ENCODE data around the gene TSKU. TPM values are rescaled to one million over a fixed set of nuclear protein-coding genes. Genes with fewer than 3 reads are reported as not detected.
A peak's percentile ranks its signal among the peaks of the same experiment; 100 is the strongest.

The TSKU gene
- total RNA-seq, 1 donor from 2014 or later: 16.3 TPM

- peaks cover 74% of the 10 kb centered on the region for H3K4me1 ChIP-seq
- intact Hi-C loops (cut with DNase I): no loop called here
- H3K27ac ChIP-seq: peak overlapping the region; percentile 73
Measured at GRCh38 chr11:76835928-76836612, 52.9 kb downstream of the TSKU start.

GRCh38 chr11:76836613-76837291 is 53.6 kb downstream of the TSKU start:
- H3K36me3 ChIP-seq: no peaks in the 10 kb centered on the region
- intact Hi-C loops (cut with DNase I): no loop called here
- H3K9me3 ChIP-seq: no peaks in the 10 kb centered on the region
- H3K27me3 ChIP-seq (ENCODE audit: low read depth): no peaks in the 10 kb centered on the region
- TF ChIP-seq CTCF (IDR thresholded peaks at IDR 0.05): no peak
- H3K27ac ChIP-seq: peak overlapping the region; percentile 73
- peak; percentile 53 to 73 for ATAC-seq
- DNase-seq: no peak
- no peak overlapping the region for H3K4me3 ChIP-seq
- H3K4me1 ChIP-seq: peaks cover 70% of the 10 kb centered on the region

More at GRCh38 chr11:76835928-76836612, 52.9 kb downstream of the TSKU start:
- Histone ChIP-seq H3K27me3 (ENCODE audit: low read depth) (no peaks in the 10 kb centered on the region), H3K4me3 (no peak overlapping the region), H3K36me3 (no peaks in the 10 kb centered on the region), H3K9me3 (no peaks in the 10 kb centered on the region)
- DNase-seq: peak; percentile 63
- ATAC-seq: peak; percentile 80 to 84
- TF ChIP-seq CTCF (IDR thresholded peaks at IDR 0.05): no peak

GRCh38 chr11:76837696-76838677 is 54.8 kb downstream of the TSKU start:
- intact Hi-C loops (cut with DNase I): no loop called here
- no peak for DNase-seq
- no peaks in the 10 kb centered on the region for H3K36me3 ChIP-seq
- no peak for TF ChIP-seq CTCF (IDR thresholded peaks at IDR 0.05)
- peak overlapping the region; percentile 31 for H3K27ac ChIP-seq
- no peaks in the 10 kb centered on the region for H3K9me3 ChIP-seq
- ATAC-seq: no peak
- peaks cover 66% of the 10 kb centered on the region for H3K4me1 ChIP-seq
- no peaks in the 10 kb centered on the region for H3K27me3 ChIP-seq (ENCODE audit: low read depth)
- H3K4me3 ChIP-seq: no peak overlapping the region

GRCh38 chr11:76838678-76839068 is 55.5 kb downstream of the TSKU start:
- ATAC-seq (no peak), DNase-seq (no peak)
- Histone ChIP-seq H3K36me3 (no peaks in the 10 kb centered on the region), H3K4me1 (peaks cover 59% of the 10 kb centered on the region), H3K4me3 (no peak overlapping the region), H3K9me3 (no peaks in the 10 kb centered on the region), H3K27ac (peak overlapping the region; percentile 31), H3K27me3 (ENCODE audit: low read depth) (no peaks in the 10 kb centered on the region)
- intact Hi-C loops (cut with DNase I): no loop called here
- no peak for TF ChIP-seq CTCF (IDR thresholded peaks at IDR 0.05)

- H3K36me3 ChIP-seq: no peaks in the 10 kb centered on the region
- peak in 1 of 2 donors; percentile 16 for ATAC-seq
Measured at GRCh38 chr11:76839311-76839710, 56.2 kb downstream of the TSKU start.

More at GRCh38 chr11:76839311-76839710, 56.2 kb downstream of the TSKU start:
- H3K27me3 ChIP-seq (ENCODE audit: low read depth): no peaks in the 10 kb centered on the region
- peak overlapping the region; percentile 31 for H3K27ac ChIP-seq
- intact Hi-C loops (cut with DNase I): no loop called here
- no peak for TF ChIP-seq CTCF (IDR thresholded peaks at IDR 0.05)
- DNase-seq: no peak
- H3K9me3 ChIP-seq: no peaks in the 10 kb centered on the region
- H3K4me3 ChIP-seq: no peak overlapping the region
- peaks cover 52% of the 10 kb centered on the region for H3K4me1 ChIP-seq
